Smooth muscle cell (in vitro differentiated cells): ENCODE measurements around the gene GPC3. TPM values are rescaled to one million over a fixed set of nuclear protein-coding genes. Genes with fewer than 3 reads are reported as not detected.

Experiments
- DNase-seq: peaks from one replicate; lab custom pipeline; 2025; ENCODE audit not compliant: unreplicated experiment; lab: John Stamatoyannopoulos, UW
- H2AFZ ChIP-seq: fragments of 200-600 bp; sonication (generic); 2 replicates; pipeline ENCODE4 v1.6.0; 2016; ENCODE audit warnings: antibody characterized with exemption, low read depth, mild to moderate bottlenecking
- H3F3A ChIP-seq: fragments of 200-600 bp; sonication (generic); 2 replicates; pipeline ENCODE4 v1.6.0; 2017; ENCODE audit warnings: antibody characterized with exemption, low read depth
- H3K27ac ChIP-seq: fragments of 200-600 bp; sonication (generic); 2 replicates; pipeline ENCODE4 v1.5.1; 2016; ENCODE audit warnings: low read depth, mild to moderate bottlenecking
- H3K27me3 ChIP-seq: fragments of 200-600 bp; sonication (generic); 2 replicates; pipeline ENCODE4 v1.6.1; 2016; ENCODE audit warnings: low read depth, mild to moderate bottlenecking
- H3K36me3 ChIP-seq: fragments of 200-600 bp; sonication (generic); 2 replicates; pipeline ENCODE4 v1.5.1; 2016; ENCODE audit warnings: low read depth
- H3K4me1 ChIP-seq: fragments of 200-600 bp; sonication (generic); 2 replicates; pipeline ENCODE4 v1.5.1; 2016; ENCODE audit warnings: low read depth
- H3K4me2 ChIP-seq: fragments of 200-600 bp; sonication (generic); 2 replicates; pipeline ENCODE4 v1.6.0; 2016; ENCODE audit warnings: mild to moderate bottlenecking
- H3K4me3 ChIP-seq: fragments of 200-600 bp; sonication (generic); 2 replicates; pipeline ENCODE4 v1.5.1; 2016; ENCODE audit warnings: mild to moderate bottlenecking
- H3K79me2 ChIP-seq: fragments of 200-600 bp; sonication (generic); 2 replicates; pipeline ENCODE4 v1.6.0; 2016; ENCODE audit warnings: low read depth, mild to moderate bottlenecking
- H3K9ac ChIP-seq: fragments of 200-600 bp; sonication (generic); 2 replicates; pipeline ENCODE4 v1.6.0; 2016; ENCODE audit warnings: low read depth
- H3K9me3 ChIP-seq: fragments of 200-600 bp; sonication (generic); replicated peaks from 2 replicates; pipeline ENCODE4 v1.5.1; 2016; ENCODE audit warnings: low read depth
- H4K20me1 ChIP-seq: fragments of 200-600 bp; sonication (generic); 2 replicates; pipeline ENCODE4 v1.6.0; 2016; ENCODE audit warnings: low read depth
- WGBS: methylation state at CpG from one replicate; pipeline ENCODE4 v1.1.7; 2016; ENCODE audit warnings: low lambda C conversion rate; 5-methylcytosine and 5-hydroxymethylcytosine counted together
- polyA plus RNA-seq: library from polyadenylated mRNA; unstranded; fragments of >200 nt; fragmentation: Nextera tagmentation; extraction: Ambion mirVana; gene quantifications from 2 replicates; pipeline ENCODE4 v1.2.1, GENCODE V29; 2016
- total RNA-seq: library from RNA; depleted of rRNA; stranded (reverse); fragments of >200 nt; gene quantifications from 2 replicates; pipeline ENCODE4 v1.2.3, GENCODE V29; 2014
- TF ChIP-seq, protein P1 (sequence below): fragments of 200-600 bp; sonication (generic); IDR thresholded peaks from 2 replicates; pipeline ENCODE4 v1.5.1; 2017; ENCODE audit warnings: borderline replicate concordance, mild to moderate bottlenecking, antibody characterized with exemption; ENCODE audit not compliant: insufficient read depth, poor library complexity, severe bottlenecking

The GPC3 gene
- total and polyA plus RNA-seq, 2 experiments from 2014 or later, result 120 to 191 TPM

DNA sequence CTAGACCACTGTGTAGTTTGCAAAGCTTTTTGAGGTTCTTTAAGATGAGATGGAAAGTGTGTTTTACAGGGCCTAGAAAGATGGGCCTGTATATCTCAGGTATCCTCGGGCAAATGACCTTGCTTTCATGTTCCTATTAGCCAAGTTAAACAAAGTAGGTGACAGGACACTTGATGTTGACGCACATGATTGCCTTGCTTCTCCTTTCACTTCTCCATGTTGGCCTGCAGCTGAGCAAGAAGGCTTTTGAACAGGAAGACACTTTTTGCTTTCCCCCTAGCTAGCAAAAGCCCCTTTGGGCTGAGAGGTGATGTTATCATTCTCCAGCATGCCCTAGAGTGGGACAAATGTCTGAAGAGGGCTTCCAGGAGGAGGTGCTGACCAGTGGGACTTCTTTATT, 202.1 kb downstream of the GPC3 start:
- no peaks in the 10 kb centered on the region for H4K20me1 ChIP-seq
- no peak for DNase-seq
- no peak overlapping the region for H3K4me3 ChIP-seq
- WGBS, result 67% methylated on average over 2 of the region's 2 CpGs
- H3K9me3 ChIP-seq, result no peaks in the 10 kb centered on the region
- H3K79me2 ChIP-seq, result no peaks in the 10 kb centered on the region
- no peaks in the 10 kb centered on the region for H3K27me3 ChIP-seq
- H3F3A ChIP-seq, result no peaks in the 10 kb centered on the region
- no peak overlapping the region for H3K9ac ChIP-seq
- H3K4me1 ChIP-seq, result no peaks in the 10 kb centered on the region
- H3K27ac ChIP-seq, result no peak overlapping the region
- TF ChIP-seq, protein P1, sequence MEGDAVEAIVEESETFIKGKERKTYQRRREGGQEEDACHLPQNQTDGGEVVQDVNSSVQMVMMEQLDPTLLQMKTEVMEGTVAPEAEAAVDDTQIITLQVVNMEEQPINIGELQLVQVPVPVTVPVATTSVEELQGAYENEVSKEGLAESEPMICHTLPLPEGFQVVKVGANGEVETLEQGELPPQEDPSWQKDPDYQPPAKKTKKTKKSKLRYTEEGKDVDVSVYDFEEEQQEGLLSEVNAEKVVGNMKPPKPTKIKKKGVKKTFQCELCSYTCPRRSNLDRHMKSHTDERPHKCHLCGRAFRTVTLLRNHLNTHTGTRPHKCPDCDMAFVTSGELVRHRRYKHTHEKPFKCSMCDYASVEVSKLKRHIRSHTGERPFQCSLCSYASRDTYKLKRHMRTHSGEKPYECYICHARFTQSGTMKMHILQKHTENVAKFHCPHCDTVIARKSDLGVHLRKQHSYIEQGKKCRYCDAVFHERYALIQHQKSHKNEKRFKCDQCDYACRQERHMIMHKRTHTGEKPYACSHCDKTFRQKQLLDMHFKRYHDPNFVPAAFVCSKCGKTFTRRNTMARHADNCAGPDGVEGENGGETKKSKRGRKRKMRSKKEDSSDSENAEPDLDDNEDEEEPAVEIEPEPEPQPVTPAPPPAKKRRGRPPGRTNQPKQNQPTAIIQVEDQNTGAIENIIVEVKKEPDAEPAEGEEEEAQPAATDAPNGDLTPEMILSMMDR, result no peak
- no peak overlapping the region for H3K4me2 ChIP-seq
- H3K36me3 ChIP-seq, result no peaks in the 10 kb centered on the region
- H2AFZ ChIP-seq, result no peak overlapping the region

DNA sequence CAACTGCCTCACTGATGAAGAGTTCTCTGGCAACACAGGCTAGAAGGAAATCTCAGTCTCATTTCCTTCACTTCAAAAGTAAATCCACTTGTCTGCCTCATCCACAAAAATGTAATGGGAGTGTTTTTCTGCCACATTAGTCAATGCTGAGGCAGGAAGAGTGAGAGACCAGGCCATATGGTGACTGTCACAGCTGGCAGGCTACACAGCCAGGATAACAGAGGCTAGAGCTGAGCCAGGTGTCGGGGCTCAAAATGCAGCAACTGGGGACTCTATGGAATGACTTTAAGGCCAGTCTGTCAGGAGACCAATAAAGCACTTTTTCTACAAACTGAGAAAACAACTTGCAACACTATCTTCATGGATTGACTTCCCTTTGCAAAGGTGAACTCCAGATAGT, 204.2 kb downstream of the GPC3 start:
- Histone ChIP-seq H3K4me2 (peak overlapping the region; percentile 26), H3F3A (no peaks in the 10 kb centered on the region), H3K4me1 (no peaks in the 10 kb centered on the region), H3K79me2 (no peaks in the 10 kb centered on the region), H3K27me3 (no peaks in the 10 kb centered on the region), H3K4me3 (no peak overlapping the region), H4K20me1 (no peaks in the 10 kb centered on the region), H3K9ac (no peak overlapping the region), H3K27ac (no peak overlapping the region), H3K36me3 (no peaks in the 10 kb centered on the region), H2AFZ (no peak overlapping the region), H3K9me3 (no peaks in the 10 kb centered on the region)
- TF ChIP-seq, protein P1, result no peak
- no peak for DNase-seq
- 45% methylated on average over 1 of the region's 1 CpG for WGBS

DNA sequence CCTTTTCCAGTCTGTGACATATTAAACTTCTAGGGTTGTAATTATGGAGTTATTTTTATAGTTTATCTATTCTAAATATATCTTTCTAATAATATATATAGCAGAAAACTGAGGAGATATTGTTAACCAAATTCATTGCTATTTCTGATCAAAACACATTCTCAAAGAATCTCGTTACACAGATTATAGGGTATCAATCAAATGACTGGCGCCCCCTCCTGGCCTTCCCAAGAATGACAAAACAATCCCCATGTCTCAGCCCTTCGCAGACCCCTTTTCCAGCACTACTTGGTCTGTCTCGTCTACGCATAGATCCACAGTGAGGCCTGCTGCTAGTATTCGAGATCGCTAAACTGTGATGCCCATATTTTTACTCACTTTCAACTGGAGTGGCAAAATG, 209.3 kb downstream of the GPC3 start:
- no peak for DNase-seq
- WGBS, result 62% methylated on average over 7 of the region's 7 CpGs
- Histone ChIP-seq H3K27ac (no peak overlapping the region), H3K27me3 (no peaks in the 10 kb centered on the region), H3K9me3 (no peaks in the 10 kb centered on the region), H3F3A (no peaks in the 10 kb centered on the region), H3K79me2 (no peaks in the 10 kb centered on the region), H3K4me3 (no peak overlapping the region), H2AFZ (no peak overlapping the region), H4K20me1 (no peaks in the 10 kb centered on the region), H3K9ac (no peak overlapping the region), H3K36me3 (no peaks in the 10 kb centered on the region), H3K4me1 (no peaks in the 10 kb centered on the region), H3K4me2 (no peak overlapping the region)
- TF ChIP-seq, protein P1, result peak; percentile 49

DNA sequence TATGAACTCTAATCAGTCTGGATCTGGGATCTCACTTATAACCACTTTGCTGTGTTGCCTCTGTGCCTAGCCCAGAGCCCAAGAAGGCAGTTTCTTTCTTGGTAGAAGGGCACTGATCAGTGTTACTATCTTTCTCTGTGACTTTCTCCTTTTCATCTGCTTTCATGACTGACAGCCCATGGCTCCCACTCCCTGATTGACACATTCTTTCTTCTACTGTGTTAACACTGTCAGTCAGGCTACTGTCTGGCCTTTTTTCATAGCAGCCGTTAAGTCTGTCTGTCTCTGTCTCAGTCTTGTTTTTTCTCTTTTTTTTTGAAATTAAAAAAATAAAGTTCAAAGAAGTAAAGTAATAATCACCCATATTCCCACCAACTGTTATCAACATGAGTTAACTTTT, 210.6 kb downstream of the GPC3 start:
- no peak overlapping the region for H3K27ac ChIP-seq
- H3K4me3 ChIP-seq, result no peak overlapping the region
- H3K9ac ChIP-seq, result no peak overlapping the region
- TF ChIP-seq, protein P1, result no peak
- DNase-seq, result no peak
- H3K9me3 ChIP-seq, result no peaks in the 10 kb centered on the region
- WGBS, result 74% methylated on average over 1 of the region's 1 CpG
- no peak overlapping the region for H2AFZ ChIP-seq
- H3K36me3 ChIP-seq, result no peaks in the 10 kb centered on the region
- H3K79me2 ChIP-seq, result no peaks in the 10 kb centered on the region
- no peak overlapping the region for H3K4me2 ChIP-seq
- no peaks in the 10 kb centered on the region for H4K20me1 ChIP-seq
- H3F3A ChIP-seq, result no peaks in the 10 kb centered on the region
- no peaks in the 10 kb centered on the region for H3K4me1 ChIP-seq
- H3K27me3 ChIP-seq, result no peaks in the 10 kb centered on the region
